Measurements from ENCODE around the gene BEND5.

The BEND5 gene

GRCh38 chr1:48687282-48688045 is 89.2 kb downstream of the BEND5 start:
- Mint-ChIP-seq H3K9me3 (ENCODE audit: low read depth) (no peaks in the 10 kb centered on the region), H3K27me3 (no peaks in the 10 kb centered on the region), H3K4me1 (ENCODE audit: low read depth) (no peaks in the 10 kb centered on the region), H3K36me3 (no peaks in the 10 kb centered on the region), H3K27ac (no peak overlapping the region), H3K4me3 (no peak overlapping the region)

- no peaks in the 10 kb centered on the region for H3K36me3 Mint-ChIP-seq
- no peak overlapping the region for H3K4me3 Mint-ChIP-seq
- no peaks in the 10 kb centered on the region for H3K27me3 Mint-ChIP-seq
- H3K27ac Mint-ChIP-seq: no peak overlapping the region
- H3K9me3 Mint-ChIP-seq (ENCODE audit: low read depth): no peaks in the 10 kb centered on the region
- H3K4me1 Mint-ChIP-seq (ENCODE audit: low read depth): no peaks in the 10 kb centered on the region
These were observed 90.5 kb downstream of the BEND5 start for GRCh38 chr1:48686159-48686558.

GRCh38 chr1:48684381-48684780 is 92.3 kb downstream of the BEND5 start:
- Mint-ChIP-seq H3K4me1 (ENCODE audit: low read depth) (no peaks in the 10 kb centered on the region), H3K27ac (no peak overlapping the region), H3K27me3 (no peaks in the 10 kb centered on the region), H3K36me3 (no peaks in the 10 kb centered on the region), H3K9me3 (ENCODE audit: low read depth) (no peaks in the 10 kb centered on the region), H3K4me3 (no peak overlapping the region)

- Mint-ChIP-seq H3K4me3 (no peak overlapping the region), H3K4me1 (ENCODE audit: low read depth) (no peaks in the 10 kb centered on the region), H3K36me3 (no peaks in the 10 kb centered on the region), H3K27me3 (no peaks in the 10 kb centered on the region), H3K9me3 (ENCODE audit: low read depth) (no peaks in the 10 kb centered on the region), H3K27ac (no peak overlapping the region)
These were observed 92.9 kb downstream of the BEND5 start for GRCh38 chr1:48683839-48684238.

- Mint-ChIP-seq H3K36me3 (no peaks in the 10 kb centered on the region), H3K4me1 (ENCODE audit: low read depth) (no peaks in the 10 kb centered on the region), H3K27ac (no peak overlapping the region), H3K9me3 (ENCODE audit: low read depth) (no peaks in the 10 kb centered on the region), H3K27me3 (peaks cover 2% of the 10 kb centered on the region), H3K4me3 (no peak overlapping the region)
These were observed 95.0 kb downstream of the BEND5 start for GRCh38 chr1:48681476-48682305.

- Mint-ChIP-seq H3K4me1 (ENCODE audit: low read depth) (no peaks in the 10 kb centered on the region), H3K9me3 (ENCODE audit: low read depth) (no peaks in the 10 kb centered on the region), H3K4me3 (no peak overlapping the region), H3K27me3 (peaks cover 2% of the 10 kb centered on the region), H3K27ac (no peak overlapping the region), H3K36me3 (no peaks in the 10 kb centered on the region)
These were observed 96.2 kb downstream of the BEND5 start for GRCh38 chr1:48680411-48681035.

- Mint-ChIP-seq H3K9me3 (ENCODE audit: low read depth) (no peaks in the 10 kb centered on the region), H3K4me1 (ENCODE audit: low read depth) (no peaks in the 10 kb centered on the region), H3K27ac (no peak overlapping the region), H3K27me3 (peaks cover 5% of the 10 kb centered on the region), H3K36me3 (no peaks in the 10 kb centered on the region), H3K4me3 (no peak overlapping the region)
These were observed 96.8 kb downstream of the BEND5 start for GRCh38 chr1:48679859-48680258.

GRCh38 chr1:48678710-48679505 is 97.8 kb downstream of the BEND5 start:
- Mint-ChIP-seq H3K27ac (no peak overlapping the region), H3K4me3 (no peak overlapping the region), H3K36me3 (no peaks in the 10 kb centered on the region), H3K4me1 (ENCODE audit: low read depth) (no peaks in the 10 kb centered on the region), H3K27me3 (peaks cover 8% of the 10 kb centered on the region), H3K9me3 (ENCODE audit: low read depth) (no peaks in the 10 kb centered on the region)

All from activated naive CD8-positive, alpha-beta T cell (primary cell).